NCI-H2107 treated with DMSO at 0.1 percent for 48 hours (cell line): ENCODE measurements around the gene STK32C.
"Not testable (repeated sequence)": the region's sequence is repeated elsewhere in the genome, so short reads cannot be mapped to it uniquely, and the experiment has no call there.

Experiments
- DNase-seq: peaks from one replicate; lab custom pipeline; 2025; ENCODE audit not compliant: unreplicated experiment; lab: John Stamatoyannopoulos, UW

The STK32C gene

GRCh38 chr10:132307823-132308586 lies at the start of gene STK32C:
STK32C (minus strand) TSS chr10:132307950; CDS start chr10:132307833, 117 bp downstream.
- peak; percentile 22 for DNase-seq

DNA sequence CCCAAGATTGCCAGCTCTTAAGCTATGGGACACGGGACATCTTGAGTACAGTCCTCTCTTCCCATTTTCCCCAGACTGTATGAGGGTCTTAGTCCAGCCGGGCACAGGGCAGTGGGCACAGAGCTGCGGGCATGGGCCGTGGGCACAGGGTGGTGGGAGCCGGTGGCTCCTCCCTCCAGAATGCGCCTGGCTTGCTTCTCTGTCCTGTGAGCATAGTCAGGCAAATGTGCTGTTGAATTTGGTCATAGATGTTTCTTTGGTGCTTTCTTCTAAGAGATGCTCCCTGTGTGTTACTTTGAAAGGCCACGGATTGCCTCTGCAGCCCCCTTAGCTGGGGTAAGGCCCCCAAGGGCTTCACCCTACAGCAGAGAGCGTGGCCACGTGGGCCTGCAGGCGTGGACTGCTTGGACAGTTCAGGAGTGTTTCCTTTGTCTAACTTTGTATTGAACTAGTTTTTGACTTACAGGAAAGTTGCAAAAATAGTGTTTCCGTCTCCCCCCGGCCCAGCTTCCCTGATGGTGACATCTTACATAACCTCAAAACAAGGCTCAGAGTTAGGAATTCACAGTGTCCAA lies 49.0 kb upstream of the STK32C start:
- DNase-seq = no peak

- DNase-seq = no peak
These were observed 48.0 kb upstream of the STK32C start for GRCh38 chr10:132355754-132356153.

GRCh38 chr10:132355297-132355696 lies 47.5 kb upstream of the STK32C start:
- DNase-seq = no peak

DNA sequence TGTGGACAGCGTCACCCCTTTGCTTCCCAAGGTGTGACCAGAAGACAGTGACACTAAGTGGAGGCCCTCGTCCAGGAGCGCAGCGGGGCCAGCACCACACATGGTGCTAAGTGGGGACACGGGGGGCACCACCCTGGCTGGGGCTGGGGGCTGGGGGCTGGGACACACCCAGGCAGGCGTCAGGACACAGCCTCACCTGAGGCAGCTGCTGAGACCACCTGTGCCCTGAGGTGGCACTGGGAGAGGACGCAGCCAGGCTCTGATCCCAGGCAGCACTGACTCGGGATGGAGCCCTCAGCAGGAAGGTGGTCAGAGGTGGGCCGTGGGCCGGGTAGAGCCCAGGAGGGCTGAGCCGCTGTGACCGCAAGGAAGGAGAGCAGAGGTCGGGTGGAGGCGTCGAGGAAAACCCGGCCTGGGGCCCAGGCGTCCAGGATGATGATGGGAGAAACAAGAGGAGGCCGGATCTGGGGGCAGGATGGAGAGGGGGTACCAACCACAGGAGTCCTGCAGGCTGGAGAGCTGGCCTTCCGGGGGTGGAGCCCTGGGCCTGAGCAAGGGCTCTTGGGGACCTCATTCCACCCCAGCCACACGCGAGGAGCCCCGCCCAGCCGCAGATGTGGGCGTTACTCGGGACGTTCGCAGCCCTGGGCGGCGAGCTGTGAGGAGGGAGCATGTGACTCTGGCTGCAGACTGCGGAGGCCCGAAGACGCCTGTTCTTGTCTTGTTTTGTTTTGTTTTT lies 46.8 kb upstream of the STK32C start:
- no peak for DNase-seq

- DNase-seq = no peak
These were observed 46.0 kb upstream of the STK32C start for GRCh38 chr10:132353456-132354355.

DNA sequence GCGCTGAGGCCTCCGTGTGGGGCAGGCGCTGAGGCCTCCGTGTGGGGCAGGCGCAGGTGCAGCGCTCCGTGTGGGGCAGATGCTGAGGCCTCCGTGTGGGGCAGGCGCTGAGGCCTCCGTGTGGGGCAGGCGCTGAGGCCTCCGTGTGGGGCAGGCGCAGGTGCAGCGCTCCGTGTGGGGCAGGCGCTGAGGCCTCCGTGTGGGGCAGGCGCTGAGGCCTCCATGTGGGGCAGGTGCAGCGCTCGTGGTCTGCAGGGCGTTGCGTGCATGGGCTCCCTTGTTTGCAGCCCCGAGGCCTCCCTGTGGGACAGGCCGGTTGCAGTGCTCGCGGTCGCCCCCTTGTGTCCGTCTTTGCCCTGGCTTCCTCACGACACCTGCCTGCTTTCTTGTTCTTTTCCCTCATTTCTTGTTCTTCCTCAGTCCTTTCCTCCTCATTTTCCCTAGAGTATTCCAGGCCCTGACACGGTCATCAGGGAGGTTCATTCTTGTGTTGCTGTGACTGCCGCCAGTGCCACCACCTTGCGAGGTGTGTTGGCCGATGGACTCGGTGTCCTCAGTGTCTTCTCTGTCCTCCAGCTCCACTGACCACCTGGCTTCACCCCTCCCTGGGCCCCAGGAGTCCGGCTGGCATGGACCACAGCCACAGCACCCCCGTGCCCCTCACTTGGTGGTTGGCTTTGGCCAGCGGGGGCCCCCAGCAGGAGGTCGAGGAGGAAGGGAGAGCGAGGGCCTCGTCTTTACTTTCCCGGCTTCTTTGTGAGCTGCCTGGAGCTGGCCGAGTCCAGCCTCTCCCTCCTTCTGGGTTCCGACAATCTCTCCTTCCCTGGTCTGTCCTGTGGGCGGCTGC lies 44.9 kb upstream of the STK32C start:
- DNase-seq = not testable (repeated sequence)

DNA sequence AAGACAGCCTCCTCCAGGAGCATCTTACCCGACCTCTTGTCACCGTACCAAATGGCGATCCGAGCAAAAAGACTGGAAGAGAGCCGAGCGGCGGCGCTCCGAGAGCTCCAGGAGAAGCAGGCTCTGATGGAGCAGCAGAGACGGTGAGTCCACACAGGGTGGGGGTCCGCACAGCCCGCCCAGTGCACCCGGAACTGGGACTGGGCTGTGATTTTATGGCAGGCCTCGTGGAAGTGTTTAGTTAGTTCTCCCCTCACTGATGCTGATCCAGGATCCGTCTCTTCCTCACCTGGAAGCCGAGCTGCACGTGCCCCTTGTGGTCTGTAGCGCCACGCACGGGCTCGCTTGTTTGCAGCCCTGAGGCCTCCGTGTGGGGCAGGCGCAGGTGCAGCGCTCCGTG lies 43.9 kb upstream of the STK32C start:
- no peak for DNase-seq

DNA sequence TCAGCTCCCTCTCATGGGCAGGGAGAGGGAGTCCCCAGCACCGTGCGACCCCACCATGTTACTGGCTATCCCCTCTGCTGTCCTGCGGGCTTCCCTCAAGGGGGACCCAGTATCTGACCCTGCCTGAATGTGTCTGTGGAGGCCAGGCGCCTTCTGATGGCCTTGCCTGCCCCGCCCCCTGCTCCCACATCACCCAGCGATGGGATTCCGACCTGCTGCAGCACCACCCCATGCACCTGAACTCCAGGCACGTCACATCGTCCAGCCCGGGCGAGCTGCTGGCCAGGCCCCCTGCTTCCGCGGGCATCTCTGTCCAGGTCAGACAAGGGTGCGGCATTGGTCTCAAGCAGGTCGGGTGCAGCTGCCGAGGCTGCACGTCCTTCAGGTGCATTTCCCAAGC lies 43.2 kb upstream of the STK32C start:
- no peak for DNase-seq

- no peak for DNase-seq
These were observed 42.6 kb upstream of the STK32C start for GRCh38 chr10:132350391-132350790.

DNA sequence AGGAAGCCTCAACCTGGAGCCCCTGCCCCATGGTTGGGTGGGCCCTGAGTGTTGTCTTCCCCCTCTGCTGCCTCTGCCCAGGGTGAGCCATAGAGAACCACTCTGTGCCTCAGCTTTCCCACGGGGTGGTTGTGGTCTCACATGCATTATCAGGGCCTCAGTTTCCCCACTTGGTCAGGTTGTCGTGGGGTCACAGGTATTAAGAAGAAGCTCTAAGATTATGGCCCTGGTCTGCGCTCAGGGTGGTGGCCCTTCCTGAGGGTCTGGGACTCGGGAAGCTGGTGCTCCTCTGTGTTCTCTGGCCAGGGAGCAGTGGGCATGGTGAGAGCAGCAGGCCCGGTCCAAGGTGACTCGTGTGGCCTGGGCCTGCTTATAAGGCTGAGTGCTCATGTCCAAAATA lies 42.0 kb upstream of the STK32C start:
- no peak for DNase-seq

- no peak for DNase-seq
These were observed 40.1 kb upstream of the STK32C start for GRCh38 chr10:132347931-132348267.

DNA sequence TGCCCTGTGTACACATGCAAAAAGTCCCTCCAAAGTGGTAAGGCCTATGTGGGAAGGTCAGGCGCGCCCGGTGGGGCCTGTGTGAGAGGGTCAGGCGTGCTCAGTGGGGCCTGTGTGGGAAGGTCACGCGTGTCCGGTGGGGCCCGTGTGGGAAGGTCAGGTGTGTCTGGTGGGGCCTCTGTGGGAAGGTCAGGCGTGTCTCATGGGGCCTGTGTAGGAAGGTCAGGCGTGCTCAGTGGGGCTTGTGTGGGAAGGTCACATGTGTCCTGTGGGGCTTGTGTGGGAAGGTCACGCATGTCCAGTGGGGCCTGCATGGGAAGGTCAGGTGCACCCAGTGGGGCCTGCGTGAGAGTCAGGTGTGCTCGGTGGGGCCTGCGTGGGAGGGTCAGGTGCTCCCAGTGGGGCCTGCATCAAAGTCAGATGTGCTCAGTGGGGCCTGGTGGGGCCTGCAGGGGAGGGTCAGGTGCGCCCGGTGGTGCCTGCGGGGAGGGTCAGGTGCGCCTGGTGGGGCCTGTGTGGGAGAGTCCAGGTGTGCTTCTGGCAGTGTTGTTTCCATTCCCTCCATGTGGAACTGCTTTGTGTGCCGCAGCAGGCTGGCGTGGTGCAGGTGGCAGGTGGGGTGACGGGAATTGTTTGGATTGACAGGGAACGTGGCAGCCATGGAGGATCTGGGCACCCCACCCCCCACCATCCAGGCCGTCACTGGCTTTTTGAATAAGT lies 39.6 kb upstream of the STK32C start:
- peak; percentile 22 for DNase-seq

GRCh38 chr10:132346806-132347205 lies 39.1 kb upstream of the STK32C start:
- DNase-seq = no peak

DNA sequence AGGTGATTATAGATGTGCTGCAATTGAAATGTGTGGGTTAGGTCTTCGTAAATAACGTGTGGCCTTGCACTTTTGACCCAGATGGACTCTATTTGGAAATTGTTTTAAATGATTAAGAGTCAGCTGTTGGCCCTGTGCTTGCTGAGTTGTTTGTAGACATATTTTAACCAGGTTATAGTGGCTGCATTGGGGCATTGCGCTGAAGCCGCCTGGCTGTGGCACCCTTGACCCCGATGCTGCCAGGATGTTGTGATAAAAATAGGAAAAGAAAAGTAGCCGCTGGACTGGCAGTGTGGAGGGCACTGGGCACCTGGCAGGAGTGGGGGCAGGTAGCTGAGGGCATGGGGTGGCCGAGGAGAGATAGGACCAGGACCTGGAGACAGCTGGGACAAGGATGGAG lies 37.6 kb upstream of the STK32C start:
- DNase-seq = no peak

DNA sequence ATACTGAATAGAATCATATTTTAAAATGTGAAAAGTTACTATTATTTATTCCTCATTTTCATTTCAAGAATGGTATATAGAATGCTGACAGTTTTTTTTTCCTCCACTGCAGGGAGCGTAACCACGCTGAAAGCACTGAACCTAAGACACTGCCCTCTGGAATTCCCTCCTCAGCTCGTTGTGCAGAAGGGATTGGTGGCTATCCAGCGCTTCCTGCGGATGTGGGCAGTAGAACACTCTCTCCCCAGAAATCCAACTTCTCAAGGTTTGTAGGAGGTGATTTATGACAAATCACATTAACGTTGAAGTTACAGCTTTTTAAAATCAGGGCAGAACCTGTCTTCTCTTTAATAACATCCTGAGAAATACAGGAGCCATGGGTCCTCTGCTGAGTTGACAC lies 36.6 kb upstream of the STK32C start:
- no peak for DNase-seq

DNA sequence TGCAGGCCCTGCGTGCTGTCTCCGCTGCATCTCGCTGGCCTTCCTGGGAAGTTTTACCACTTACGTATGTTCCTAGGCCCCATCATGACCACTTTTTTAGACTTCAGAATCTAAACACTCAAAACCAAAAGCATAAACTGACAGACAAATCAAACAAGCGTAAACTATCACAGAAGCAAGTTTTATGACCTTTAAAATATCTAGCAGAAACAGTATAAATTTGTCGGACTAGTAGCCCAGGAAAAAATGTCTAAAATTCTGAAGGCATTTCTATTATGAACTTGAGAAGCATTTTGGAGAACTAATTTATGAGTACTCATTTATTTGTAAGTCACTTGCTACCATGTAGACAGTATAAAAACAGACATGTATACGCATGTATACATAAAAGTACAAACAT lies 34.8 kb upstream of the STK32C start:
- no peak for DNase-seq

GRCh38 chr10:132341781-132342180 lies 34.0 kb upstream of the STK32C start:
- DNase-seq = no peak

- no peak for DNase-seq
These were observed 33.3 kb upstream of the STK32C start for GRCh38 chr10:132341017-132341416.

DNA sequence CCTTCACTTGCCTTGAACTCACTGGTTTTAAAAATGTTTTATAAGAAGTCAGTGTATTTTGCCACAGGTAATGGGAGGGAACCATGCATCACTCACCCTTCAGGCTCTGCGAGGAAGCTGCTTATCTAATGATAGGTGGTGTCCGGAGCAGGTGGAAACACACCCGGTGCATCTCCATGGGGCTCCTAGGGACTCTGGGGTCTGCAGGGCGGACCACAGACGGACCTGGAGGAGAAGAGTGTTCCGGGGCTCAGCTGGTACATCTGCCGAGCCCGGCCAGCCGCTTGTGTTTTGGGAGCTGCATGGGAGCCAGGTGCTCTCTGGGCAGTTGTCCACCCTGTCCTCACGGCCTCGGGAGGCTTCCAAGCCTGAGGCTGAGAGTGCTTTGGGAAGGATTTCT lies 31.5 kb upstream of the STK32C start:
- no peak for DNase-seq
